ENCODE results near the gene ARMC7. TPM values are rescaled to one million over a fixed set of nuclear protein-coding genes. Genes with fewer than 3 reads are reported as not detected.
A peak's percentile ranks its signal among the peaks of the same experiment; 100 is the strongest.

Gene ARMC7
- total and polyA plus RNA-seq, 12 donors, result 3.7 to 13.8 (median 7.8) TPM

DNA sequence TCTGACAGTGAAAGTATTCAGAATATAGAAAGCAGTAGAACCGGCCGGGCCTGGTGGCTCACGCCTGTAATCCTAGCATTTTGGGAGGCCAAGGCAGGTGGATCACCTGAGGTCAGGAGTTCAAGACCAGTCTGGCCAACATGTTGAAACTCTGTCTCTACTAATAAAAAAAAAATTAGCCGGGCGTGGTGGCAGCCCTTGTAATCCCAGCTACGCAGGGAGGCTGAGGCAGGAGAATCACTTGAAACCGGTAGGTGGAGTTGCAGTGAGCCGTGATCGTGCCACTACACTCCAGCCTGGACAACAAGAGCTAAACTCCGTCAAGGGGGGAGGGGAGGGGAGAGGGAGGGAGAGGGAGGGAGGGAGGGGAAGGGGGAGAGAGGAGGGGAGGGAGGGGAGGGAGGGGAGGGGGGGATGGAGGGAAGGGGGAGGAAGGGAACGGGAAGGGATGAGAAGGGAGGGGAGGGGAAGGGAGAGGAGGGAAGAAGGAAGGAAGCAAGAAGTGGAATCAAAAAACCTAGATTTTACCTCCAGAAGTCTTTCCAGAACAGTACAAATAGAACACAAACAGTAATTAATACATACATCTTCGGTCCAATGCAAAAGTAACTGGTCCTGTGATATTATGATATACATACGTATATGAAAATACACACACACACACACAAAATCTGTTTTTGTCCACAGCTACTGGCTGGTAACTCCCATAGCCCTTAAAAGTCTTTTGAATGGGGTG is 32.6 kb downstream of the ARMC7 start:
- Histone ChIP-seq H3K27me3 (no peaks in the 10 kb centered on the region), H3K9me3 (replicated peaks in 1 of 3) (no peaks in the 10 kb centered on the region), H3K36me3 (replicated peaks in 1 of 2) (peaks cover 0 to 32% of the 10 kb centered on the region in 2 donors), H3K27ac (no peak overlapping the region), H3K4me3 (no peak overlapping the region), H3K4me1 (replicated peaks in 1 of 2) (no peaks in the 10 kb centered on the region)
- no peak for DNase-seq
- WGBS, 4 donors, result 89 to 94% (median 90%) methylated on average over 12 to 13 of the region's 13 CpGs
- TF ChIP-seq CTCF (IDR thresholded peaks at IDR 0.05) (no peak), POLR2A (IDR thresholded peaks at IDR 0.05) (no peak)
- intact Hi-C loops (cut with DNase I), result no loop called here

DNA sequence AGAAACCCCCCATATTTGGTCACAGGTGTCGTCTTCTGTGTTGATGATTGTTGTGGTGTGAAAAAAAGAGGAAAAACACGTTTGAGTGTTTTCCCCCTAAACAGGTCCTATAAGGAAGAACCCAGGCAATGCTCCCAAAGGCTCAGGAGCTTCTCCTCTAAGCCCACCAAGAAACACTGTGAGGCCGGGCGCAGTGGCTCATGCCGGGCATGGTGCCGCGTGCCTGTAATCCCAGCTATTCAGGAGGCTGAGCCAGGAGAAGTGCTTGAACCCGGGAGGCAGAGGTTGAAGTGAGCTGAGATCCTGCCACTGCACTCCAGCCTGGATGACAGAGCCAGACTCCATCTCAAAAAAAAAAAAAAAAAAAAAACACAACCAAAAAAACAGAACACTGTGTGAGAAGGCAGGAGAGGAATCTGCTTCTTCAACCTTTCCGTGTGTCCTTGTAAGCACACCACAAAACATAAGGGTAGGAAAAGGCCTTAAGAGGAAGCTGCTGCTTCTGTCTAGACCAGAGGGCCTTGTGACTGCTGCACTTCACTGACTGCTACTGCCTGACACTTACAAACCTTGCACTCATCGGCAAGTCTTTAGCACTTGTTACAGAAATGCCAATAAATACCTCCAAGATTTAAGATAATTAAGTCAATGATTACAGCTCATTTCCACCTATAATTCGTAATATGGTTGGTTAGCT is 35.2 kb downstream of the ARMC7 start:
- Histone ChIP-seq H3K4me3 (no peak overlapping the region), H3K36me3 (replicated peaks in 1 of 2) (peaks cover 0 to 31% of the 10 kb centered on the region in 2 donors), H3K9me3 (replicated peaks in 1 of 3) (no peaks in the 10 kb centered on the region), H3K27ac (peak overlapping the region in 1 of 5 donors; percentile 1), H3K4me1 (replicated peaks in 1 of 2) (peaks cover 0 to 3% of the 10 kb centered on the region in 2 donors), H3K27me3 (no peaks in the 10 kb centered on the region)
- 84 to 90% (median 89%) methylated on average over 10 to 11 of the region's 11 CpGs for WGBS, 4 donors
- DNase-seq, result peak in 1 of 7 donors; percentile 14
- intact Hi-C loops (cut with DNase I), result no loop called here
- no peak for TF ChIP-seq POLR2A (IDR thresholded peaks at IDR 0.05)
- no peak for TF ChIP-seq CTCF (IDR thresholded peaks at IDR 0.05)

DNA sequence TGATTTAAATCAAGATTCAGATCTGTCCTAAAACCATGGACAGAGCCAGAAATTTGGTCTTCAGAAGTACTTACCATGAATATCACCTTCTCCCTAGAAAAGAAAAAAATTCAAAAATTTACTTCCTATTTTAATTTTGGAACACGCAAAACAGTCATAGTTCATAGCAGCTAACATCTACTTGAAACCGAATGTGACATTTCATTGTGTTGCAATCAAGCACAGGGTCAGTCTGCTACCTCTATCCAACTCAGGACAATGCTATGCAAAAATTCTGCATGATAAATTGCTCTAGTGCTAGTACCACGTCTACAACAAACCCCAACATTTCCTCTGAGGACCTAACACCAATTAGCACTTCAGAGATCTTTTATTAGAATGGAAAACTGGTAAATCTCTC is 36.8 kb downstream of the ARMC7 start:
- intact Hi-C loops (cut with DNase I), result no loop called here
- H3K4me1 ChIP-seq (replicated peaks in 1 of 2), result peaks cover 0 to 3% of the 10 kb centered on the region in 2 donors
- H3K27ac ChIP-seq, result peak overlapping the region in 1 of 5 donors; percentile 50
- peaks cover 0 to 31% of the 10 kb centered on the region in 2 donors for H3K36me3 ChIP-seq (replicated peaks in 1 of 2)
- TF ChIP-seq CTCF (IDR thresholded peaks at IDR 0.05), result no peak
- no peak for TF ChIP-seq POLR2A (IDR thresholded peaks at IDR 0.05)
- H3K4me3 ChIP-seq, result no peak overlapping the region
- no peaks in the 10 kb centered on the region for H3K9me3 ChIP-seq (replicated peaks in 1 of 3)
- WGBS, 4 donors, result 41 to 57% (median 51%) methylated on average over 3 of the region's 3 CpGs
- DNase-seq, result no peak
- H3K27me3 ChIP-seq, result no peaks in the 10 kb centered on the region

DNA sequence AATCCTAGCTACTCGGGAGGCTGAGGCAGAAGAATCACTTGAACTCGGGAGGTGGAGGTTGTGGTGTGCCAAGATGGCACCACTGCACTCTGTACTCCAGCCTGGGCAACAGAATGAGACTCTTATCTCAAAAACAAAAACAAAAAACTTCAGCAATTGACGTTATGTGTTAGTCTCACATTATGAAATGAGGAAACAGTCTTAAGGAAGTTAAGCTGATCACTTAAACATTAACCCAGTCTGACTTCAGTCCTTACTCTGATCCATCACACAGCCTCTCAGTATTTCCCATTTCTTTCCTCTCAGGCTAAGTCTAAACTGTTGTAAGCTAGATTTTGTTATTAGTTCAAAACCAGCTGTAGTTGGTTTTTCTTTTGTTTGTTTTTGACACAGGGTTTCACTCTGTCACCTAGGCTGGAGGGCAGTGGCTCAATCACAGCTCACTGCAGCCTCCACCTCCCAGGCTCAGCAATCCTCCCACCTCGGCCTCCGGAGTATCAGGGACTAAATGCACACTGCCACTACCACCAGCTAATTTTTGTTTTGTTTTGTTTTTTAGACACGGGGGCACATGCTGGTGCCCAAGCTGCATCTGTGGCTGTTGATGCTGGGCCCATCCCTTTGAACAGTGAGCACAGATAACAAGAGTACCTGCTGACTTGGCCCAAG is 38.2 kb downstream of the ARMC7 start:
- Histone ChIP-seq H3K27ac (peak overlapping the region in 1 of 5 donors; percentile 31), H3K27me3 (no peaks in the 10 kb centered on the region), H3K4me3 (no peak overlapping the region), H3K9me3 (replicated peaks in 1 of 3) (no peaks in the 10 kb centered on the region), H3K4me1 (replicated peaks in 1 of 2) (peaks cover 3 to 8% of the 10 kb centered on the region in 2 donors), H3K36me3 (replicated peaks in 1 of 2) (peaks cover 0 to 25% of the 10 kb centered on the region in 2 donors)
- 85 to 90% (median 87%) methylated on average over 6 of the region's 6 CpGs for WGBS, 4 donors
- DNase-seq, result peak in 1 of 7 donors; percentile 3
- TF ChIP-seq POLR2A (IDR thresholded peaks at IDR 0.05) (no peak), CTCF (IDR thresholded peaks at IDR 0.05) (no peak)
- intact Hi-C loops (cut with DNase I), result no loop called here
